HG02763 (cell line): ENCODE results near the gene PELO.

Experiments used
- ATAC-seq: cut with Tn5 transposase; IDR thresholded peaks from one replicate; pipeline ENCODE4 v1.9.1; 2021; ENCODE audit warnings: mild to moderate bottlenecking, moderate library complexity; ENCODE audit not compliant: unreplicated experiment

The PELO gene

GRCh38 chr5:52771343-52772039 is 16.2 kb upstream of the PELO start:
- ATAC-seq: peak; percentile 98

DNA sequence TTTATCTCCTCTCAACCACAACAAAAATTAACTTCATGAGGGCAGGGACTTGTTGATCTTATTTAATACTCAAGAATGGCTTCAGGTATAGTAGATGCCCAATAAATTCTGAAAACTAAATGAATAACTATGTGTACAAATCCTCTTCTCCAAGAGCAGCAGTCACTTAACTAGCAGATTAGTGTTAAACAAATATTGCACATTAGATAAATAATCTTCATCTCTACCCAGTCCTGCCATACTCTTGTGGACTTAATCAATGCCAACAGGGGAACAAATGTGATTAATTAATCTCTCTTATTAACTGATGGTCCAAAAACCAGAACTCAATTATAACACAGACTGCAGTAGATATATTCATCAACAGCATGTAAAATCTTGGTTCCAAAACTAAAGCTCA is 15.0 kb upstream of the PELO start:
- no peak for ATAC-seq

GRCh38 chr5:52773342-52773741 is 14.4 kb upstream of the PELO start:
- ATAC-seq: no peak

GRCh38 chr5:52774005-52774410 is 13.7 kb upstream of the PELO start:
- ATAC-seq: no peak

DNA sequence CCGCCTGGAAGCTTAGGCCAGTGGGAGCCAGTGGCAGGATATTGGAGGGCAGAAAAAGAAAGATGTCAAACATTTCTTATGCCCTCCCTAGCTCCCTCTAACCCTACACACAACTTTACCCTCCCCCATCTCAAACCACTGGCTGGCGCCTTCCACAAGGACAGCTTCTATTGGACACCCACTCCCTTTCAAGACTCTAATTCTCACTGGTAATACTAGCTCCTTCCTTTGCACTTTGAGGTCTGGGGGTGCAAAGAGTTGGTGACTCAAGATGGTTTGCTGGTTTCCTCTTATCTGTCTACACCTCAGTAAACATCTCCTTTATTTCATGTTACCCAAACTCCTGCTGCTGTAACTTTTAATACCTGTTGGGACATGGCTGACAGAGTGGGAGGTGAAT is 11.6 kb upstream of the PELO start:
- ATAC-seq: no peak

- ATAC-seq: no peak
Observed at GRCh38 chr5:52777186-52777585, 10.5 kb upstream of the PELO start.

DNA sequence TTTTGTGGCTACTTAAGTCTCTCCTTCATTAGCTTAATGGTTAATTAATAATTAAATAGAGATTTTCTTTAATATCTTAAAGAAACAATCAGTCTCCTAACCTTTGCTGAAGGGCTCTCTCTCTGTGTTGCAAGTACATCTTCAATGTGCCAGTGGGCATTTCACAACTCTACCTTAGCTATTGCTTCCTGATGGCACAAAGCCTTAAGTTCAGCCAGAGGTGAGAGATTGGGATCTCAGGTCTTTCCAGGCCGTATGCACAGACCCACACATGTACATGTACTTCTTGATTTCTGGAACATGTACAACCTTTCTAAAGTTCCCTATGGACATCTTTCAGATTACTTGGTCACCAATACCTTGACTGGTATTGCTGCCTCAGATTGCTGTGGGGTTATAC is 8.9 kb upstream of the PELO start:
- ATAC-seq: no peak

DNA sequence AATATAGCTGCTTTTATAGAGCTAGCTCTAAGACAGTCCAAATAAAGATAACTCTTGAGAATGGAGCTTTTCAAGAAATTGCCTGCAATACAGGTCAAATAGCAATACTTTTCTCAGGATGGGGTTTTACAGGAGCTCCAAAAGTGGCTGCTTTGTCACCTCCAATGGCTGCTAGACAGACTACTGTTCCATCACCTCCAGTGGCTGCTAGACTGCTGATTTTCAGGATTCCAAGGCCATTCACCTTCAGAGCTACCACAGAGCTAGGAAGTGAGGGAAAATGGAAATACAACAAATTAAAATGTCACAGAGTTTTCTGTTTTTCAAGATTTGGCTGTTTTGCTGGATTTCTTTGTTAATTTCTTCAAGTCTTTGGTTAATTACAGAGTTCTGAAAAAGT is 8.5 kb upstream of the PELO start:
- ATAC-seq: no peak

DNA sequence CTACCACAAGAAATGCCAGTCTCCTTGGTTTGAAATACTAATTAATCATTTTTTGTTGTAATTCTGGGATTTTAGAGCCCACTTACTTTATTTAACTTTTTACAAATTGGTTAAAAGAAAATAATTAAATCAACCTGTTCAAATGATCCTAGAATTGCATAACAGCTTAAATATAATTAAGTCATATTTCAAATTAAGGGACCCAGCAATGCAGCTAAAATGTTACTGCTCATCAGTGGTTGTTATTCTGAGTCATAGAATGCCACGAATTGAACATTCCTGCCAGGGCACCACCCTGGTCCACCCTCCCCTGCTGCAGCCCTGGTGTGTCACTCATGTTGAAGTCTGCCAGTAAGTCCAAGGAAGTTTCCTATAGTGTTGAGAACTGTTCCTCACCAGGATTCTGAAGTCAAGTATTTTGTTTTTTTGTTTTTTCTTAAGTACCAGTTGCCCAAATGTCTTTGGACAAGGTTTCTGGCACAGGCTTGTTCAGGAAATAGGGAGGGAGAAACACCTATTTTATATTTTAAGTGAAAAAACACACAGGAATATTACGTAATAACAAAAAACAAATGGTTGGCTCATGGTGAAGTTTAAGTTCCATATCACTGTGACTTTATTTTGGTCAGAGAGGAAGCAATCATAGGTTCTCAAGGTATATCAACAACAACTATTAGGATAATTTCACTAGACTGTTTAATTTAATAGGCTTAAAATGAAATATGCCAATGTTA is 4.3 kb upstream of the PELO start:
- no peak for ATAC-seq

DNA sequence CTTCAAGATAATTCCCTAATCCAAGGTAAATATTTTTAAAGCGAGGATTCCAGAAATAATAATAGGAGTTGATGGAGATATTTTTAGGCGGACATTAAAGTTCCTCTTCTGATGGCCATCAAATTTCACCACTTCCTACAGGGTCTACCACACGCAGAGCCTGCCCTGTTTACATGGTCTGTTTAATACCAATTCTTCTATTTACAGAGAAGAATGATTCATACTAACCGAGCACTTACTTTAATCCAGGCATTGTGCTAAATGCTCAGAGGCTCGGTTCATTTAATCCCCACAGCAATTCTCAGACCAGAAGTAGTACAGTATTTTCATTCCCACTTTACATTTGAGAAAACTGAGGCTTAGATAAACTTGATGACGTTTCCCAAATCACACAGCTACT is 3.0 kb upstream of the PELO start:
- ATAC-seq: no peak

- ATAC-seq: no peak
Observed at GRCh38 chr5:52786391-52786790, 1.3 kb upstream of the PELO start.

DNA sequence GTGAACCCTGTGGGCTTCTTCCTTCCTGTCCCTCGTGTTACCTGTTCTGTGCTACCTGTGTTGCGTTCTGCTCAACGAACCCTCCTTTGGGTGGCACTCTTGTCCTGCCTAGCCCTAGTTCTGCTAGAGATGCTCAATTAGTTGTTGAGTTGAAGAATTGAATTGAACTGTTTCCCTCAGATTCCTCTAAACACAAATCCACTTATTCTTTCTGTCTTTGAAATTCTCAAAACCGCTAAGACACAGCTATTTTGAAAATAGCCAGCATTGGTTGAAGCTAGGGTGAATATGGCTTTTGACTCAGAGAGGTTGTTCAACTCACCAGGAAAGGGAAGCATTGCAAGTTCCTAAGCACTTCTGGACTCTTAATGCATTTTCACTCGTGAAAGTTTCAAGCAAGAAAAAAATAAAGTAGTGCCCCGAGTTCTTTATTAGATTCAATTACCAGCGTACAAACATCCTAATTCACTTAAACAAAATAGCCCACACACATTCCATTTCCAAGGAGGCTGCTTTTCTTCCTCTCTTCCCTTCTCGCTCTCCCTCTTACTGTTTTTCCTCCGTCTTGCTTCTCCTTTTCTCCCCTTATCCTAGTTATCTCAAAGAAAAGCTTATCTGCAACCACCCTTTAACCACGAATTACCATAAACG is 642 bp upstream of the PELO start:
- peak; percentile 33 for ATAC-seq

DNA sequence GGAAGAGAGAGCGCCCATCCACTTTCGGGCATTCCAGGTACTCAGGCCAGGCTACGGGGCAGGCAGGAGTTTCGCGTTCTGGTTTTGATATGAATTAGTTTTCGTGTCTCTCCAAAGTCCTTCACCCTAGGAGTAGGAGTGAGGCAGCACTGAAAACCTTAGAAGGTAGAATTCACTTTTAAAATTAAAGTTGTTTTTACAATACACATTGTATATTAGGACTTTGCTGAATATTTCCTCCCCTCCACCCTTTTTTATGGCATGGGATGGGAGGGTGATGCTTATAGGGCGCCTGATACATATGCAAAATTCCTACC is 747 bp downstream of the PELO start:
- no peak for ATAC-seq

DNA sequence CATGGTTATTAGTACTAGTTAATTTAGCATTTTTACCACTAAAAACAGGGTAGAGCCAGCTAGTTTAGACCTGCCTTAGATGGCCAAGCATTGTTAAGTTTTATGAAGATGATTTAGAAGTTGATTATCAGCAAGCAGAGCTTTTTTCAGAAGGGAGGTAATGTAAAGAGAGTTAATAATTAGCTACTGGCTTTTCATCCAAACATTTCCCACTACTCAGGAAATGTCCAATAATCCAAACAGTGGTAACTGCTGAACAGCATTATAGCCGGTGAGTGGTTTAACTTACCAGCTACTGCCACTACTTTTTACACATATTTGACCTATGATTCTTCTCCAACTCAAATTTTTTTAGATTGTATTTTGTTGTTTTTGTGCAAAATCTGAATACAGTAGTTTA is 1.7 kb downstream of the PELO start:
- no peak for ATAC-seq

GRCh38 chr5:52789851-52790250 is 2.1 kb downstream of the PELO start:
- no peak for ATAC-seq

- no peak for ATAC-seq
Observed at GRCh38 chr5:52791366-52791765, 3.6 kb downstream of the PELO start.

DNA sequence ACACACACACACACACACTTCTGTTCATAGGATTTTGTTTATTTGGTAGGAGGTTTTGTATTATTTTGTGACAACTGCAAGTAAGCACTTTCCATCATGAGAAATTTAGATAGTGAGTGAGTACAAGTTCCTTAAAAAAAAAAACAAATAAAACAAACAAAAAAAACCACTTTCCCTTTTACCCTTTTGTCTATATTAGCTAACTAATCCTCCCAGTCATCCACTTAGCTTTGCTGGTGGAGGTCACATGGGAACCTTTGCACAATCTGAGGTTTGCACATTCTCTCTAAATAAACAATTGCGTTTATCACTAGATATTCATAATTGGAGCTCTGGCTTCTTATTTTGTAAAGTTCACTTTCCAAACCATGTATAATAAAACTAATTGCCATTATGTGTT is 6.8 kb downstream of the PELO start:
- ATAC-seq: no peak

- ATAC-seq: no peak
Observed at GRCh38 chr5:52796031-52796430, 8.3 kb downstream of the PELO start.

DNA sequence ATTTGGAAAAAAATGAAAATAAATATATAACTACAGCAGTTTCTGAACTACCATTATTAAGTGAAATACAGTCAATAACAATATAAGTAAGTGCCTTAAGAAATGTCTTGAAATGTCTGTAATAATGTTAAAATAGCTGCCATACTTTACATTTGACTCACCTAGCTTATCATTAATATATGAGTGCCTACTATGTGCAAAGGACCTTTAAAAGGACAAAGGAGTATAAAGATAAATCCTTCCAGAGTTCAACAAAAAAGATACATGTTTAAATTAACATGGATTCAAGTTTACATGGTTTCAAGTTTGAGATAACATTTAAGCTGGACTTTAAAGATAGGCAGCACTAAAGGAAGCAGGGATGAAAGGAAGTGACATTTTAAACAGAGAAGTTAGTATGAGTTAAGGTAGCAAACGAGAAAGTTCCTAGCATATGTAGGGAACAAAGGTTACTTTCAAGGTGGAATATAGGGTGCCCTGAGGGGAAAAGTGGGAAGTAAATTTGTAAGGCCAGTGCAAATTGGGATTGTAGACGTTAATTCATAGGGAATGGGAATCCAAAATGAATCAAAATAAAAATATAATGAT is 8.9 kb downstream of the PELO start:
- no peak for ATAC-seq

- ATAC-seq: no peak
Observed at GRCh38 chr5:52798938-52799337, 11.2 kb downstream of the PELO start.

DNA sequence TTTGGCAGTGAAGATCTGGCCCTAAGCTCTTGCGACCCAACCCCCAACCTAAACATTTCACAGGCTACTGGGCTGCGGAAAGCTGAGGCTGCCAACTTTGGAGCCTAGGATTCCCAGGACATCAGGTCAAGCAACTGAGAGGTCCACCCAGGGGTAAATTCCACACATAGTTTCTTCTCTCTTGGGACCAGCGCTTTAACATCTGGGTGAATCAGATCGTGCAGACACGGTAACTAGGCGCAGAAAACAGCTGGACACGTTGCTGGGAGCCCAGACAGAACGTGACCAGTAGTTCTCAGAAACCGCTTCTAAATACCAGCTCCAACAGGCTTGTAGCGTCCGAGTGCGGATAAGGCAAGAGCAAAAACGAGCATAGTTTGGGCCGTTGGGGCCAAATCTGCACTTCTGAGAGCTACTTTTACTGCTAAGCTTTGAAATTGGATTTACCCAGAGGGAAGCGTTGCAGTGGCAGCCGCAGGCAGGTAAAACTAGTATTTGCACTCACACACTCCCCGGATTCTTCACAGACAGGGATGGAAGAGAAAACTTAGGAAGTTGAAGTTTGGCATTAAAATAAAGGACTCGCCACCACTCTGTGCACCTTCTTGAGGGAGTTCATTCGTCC is 11.8 kb downstream of the PELO start:
- ATAC-seq: peak; percentile 23

GRCh38 chr5:52799983-52800393 is 12.3 kb downstream of the PELO start:
- ATAC-seq: peak; percentile 88
